Stimulated activated naive CD4-positive, alpha-beta T cell treated with Interleukin-2 at 50 U/mL for 16 hours (primary cell): ENCODE results near the gene YES1.
A peak's percentile ranks its signal among the peaks of the same experiment; 100 is the strongest.

Source experiments
- DNase-seq: peaks from one replicate; lab custom pipeline; 2025; lab: John Stamatoyannopoulos, UW

YES1 gene

DNA sequence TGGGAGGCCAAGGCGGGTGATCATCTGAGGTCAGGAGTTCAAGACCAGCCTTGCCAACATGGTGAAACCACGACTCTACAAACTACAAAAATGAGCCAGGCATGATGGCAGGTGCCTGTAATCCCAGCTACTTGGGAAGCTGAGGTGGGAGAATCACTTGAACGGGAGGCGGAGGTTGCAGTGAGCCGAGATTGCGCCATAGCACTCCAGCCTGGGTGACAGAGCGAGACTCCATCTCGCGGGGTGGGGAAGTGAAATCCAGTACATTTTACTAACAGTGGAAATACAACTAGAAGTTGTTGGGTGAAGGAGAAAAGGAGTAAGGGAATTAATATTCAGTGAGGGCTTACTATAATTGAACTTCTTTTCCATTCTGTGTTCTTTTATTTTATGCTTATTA, 86.4 kb downstream of the YES1 start:
- DNase-seq, result no peak

DNA sequence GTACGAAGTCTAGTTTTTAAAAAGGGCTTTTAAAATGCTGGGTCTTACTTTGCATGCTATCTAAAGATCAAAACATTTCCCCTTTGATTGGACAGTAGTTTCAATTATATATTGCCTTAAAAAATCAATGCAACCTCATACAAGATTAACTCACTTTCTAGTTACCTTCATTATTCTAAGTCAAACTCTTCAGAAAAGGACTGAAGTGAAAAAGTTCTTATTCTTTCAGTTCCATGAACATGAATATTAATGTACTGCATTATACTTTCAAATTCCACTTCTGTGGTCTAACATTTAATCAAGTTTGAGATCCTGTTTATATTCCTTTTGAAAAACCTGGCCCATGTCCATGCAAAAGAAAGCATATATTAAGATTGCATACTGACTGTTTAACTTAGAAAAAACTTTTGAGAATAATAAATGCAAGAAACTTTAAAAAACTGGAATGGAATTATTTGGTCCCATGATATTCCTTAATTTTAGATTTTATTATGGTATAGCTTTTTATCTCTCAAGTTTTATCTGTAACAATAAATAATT, 88.4 kb downstream of the YES1 start:
- DNase-seq, result no peak

GRCh38 chr18:717003-717402, 95.0 kb downstream of the YES1 start:
- DNase-seq, result no peak

GRCh38 chr18:715626-716025, 96.4 kb downstream of the YES1 start:
- no peak for DNase-seq

DNA sequence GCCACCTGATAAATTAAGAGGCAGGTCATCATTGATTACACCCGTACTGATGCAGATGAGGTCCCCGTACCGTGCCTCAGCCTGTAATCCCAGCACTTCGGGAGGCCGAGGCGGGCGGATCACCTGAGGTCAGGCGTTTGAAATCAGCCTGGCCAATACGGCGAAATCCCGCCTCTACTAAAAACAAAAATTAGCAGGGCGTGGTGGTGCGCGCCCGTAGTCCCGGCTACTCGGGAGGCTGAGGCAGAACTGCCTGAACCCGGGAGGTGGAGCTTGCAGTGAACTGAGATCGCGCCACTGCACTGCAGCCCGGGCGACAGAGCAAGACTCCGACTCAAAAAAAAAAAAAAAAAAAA, 98.9 kb downstream of the YES1 start:
- no peak for DNase-seq

- peak; percentile 74 for DNase-seq
Observed at GRCh38 chr18:712401-713134, 99.5 kb downstream of the YES1 start, which contains the start of gene ENOSF1. ENOSF1 (minus strand) TSS chr18:712630; CDS start chr18:712587, 43 bp downstream.

DNA sequence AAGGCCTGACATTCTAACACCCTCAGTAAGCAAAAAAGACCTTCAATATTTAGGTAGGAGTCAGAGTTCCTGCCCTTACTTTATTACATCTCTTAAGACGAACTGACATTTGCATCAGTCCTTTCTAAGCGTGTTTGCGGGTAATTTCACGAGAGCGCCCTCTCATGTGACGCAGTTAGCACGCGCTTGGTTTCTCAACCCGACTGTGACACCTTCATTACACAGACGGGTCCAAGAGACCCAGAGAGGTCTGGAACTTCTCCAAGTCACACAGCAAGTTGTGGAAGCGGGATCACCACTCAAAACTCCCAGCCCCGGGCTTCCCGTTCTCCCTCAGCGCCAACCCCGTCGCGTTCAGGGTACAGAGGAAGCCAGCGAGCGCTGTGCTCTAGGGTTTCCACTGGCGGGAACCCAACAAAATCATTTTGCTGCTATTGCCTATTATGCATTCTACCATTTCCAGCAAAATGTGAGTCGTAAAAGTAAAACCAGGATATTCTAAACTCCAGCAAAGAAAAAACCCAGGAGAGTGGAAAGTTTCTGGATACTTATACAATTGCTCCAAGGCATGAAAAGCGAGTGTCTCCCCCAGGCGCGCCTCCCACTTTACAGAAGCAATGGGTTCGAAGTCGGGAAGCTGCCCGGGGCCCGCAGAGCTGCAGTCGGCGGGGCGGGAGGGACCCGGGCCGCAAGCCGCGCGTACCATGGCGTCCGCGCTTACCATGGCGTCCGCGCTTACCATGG, 100.2 kb downstream of the YES1 start:
- peak; percentile 66 for DNase-seq

GRCh38 chr18:711310-711656, 100.8 kb downstream of the YES1 start:
- no peak for DNase-seq

- no peak for DNase-seq
Observed at GRCh38 chr18:710418-711300, 101.4 kb downstream of the YES1 start.

- no peak for DNase-seq
Observed at GRCh38 chr18:709771-710170, 102.3 kb downstream of the YES1 start.

GRCh38 chr18:708096-708495, 103.9 kb downstream of the YES1 start:
- no peak for DNase-seq

GRCh38 chr18:706405-706804, 105.6 kb downstream of the YES1 start:
- DNase-seq, result no peak

DNA sequence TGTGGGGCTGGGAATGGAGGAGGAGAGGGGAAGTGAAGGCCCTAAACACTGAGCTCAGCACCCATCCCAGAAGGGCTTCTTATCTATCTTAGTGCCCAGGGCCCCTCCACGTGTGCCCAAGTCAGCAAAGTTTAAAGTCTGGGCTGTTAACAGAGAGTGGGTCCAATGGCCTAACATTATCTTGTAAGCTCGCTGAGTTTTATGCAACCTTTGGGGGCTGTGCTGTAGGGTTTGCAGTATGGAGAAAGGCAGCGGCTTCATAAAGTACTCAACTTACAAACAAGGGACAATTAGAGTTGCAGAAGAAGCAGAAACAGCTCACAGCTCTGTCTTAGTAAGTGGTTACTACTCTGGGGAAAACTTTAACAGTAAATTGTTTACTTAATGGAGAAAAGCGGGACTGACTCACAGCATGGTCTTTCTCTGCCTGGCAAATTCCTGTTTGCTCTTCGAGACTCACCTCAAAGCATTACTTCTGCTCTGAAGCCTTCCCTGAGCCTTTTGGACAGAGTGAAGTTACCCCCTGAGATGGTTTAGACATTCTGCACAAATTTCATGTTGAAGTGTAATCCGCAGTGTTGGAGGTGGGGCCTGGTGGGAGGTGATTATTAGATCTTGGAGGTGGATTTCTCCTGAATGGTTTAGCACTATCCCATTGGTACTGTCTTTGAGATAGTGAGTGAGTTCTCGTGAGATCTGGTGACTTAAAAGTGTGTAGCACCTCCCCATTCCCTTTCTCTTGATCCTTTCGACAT, 108.7 kb downstream of the YES1 start:
- no peak for DNase-seq

- DNase-seq, result no peak
Observed at GRCh38 chr18:697800-698199, 114.2 kb downstream of the YES1 start.

DNA sequence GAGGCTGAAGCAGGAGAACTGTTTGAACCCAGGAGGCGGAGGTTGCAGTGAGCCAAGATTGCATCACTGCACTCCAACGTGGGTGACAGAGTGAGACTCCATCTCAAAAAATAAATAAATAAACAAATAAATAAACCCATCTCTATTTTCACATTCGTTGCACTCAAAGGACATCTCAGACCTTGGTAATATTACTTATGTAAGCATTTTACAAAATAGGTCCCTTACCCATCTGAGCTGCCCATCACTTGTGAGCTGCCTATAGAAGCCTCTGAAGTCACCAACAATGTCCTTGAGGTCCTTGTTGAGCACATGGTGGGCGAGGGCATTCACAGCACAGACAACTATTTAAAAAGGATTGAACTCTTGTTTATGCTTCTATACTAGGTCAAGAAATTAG, 115.0 kb downstream of the YES1 start:
- DNase-seq, result no peak

DNA sequence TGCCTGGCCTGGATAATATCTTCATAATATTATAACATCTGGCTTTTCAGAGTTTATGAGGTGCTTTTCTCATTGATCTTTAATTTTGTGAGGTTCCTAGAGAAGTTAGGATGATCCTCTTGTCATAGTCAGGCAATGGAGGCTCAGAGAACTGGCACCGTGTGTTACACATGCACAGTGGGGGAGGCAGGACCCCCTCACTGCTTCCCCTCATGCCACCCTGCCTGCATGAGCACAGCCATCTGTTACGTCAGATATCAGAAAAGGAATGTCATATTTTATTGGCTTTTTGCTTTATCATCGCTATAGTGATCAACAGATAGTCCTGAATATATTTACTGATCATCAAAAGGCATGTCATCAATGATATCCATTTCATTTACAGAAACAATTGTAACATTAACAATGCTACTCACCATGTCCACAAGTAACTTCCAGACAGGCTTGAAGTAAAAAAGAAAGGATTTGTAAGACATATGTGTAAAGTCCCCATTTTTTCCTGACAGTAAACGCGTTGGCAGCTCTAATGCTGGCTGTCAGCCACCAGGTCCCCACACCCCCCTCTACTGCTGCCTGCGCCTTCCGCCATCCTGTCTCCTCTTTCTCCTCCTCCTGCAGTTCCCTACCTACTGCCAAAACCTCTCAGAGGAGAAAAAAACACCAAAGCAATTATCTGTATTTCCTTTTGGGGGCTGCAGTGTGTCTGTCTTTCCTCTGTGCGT, 118.4 kb downstream of the YES1 start:
- DNase-seq, result no peak

- no peak for DNase-seq
Observed at GRCh38 chr18:692824-693223, 119.2 kb downstream of the YES1 start.

DNA sequence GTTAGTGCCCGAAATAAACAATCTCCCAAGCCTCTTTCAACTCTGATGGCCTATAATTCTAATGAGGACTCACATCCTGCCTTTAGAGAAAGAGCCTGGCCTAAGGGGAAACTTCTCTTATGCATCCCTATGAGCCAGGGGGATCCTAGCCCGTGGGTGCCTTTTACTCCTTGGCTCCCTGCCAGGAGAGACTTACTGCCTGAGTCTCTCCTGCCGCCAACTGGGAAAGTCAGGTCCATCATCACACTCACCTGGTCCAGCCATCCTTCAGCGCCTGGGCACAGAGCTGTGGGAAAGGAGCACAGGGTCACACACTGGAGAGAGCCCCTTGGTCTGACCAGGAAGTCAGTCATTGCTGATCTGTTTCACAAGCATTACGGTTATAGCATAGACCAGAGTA, 123.7 kb downstream of the YES1 start:
- no peak for DNase-seq

DNA sequence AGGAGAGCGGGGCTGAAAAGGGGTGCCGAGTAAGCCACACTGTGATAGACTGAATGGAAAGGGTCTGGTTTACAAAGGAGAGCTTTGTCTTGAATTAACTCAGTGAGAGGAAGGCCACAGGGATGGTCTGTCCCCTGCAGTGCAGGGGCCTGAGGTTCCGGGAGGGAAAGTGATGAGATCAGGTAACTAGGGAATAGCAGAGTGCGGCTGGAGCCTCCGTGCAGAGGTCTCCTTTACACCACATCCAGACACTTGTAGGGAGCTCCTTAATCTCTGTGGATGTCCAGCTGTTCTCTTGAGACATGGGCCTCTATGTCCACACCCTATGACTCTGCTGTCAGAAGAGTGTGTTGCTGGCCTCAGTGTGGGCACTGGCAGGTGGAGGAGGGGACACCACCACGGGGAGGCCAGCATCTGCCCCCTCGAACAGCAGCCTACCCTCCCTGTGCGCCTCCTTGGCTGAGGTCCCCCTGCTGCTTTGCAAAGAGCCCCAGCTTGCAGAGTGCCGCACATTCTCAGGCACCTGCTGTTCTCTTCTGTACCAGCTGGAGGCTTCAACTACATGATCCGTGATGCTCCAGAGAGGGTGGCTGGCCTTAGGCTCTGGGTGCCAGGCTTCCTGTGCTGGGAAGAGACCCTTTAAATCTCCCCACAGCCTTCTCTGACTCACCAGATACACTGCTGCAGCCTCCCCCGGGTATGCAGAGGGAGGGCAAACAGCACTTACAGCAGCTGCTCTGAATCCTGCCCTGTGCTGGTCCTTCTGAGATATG, 125.5 kb downstream of the YES1 start:
- no peak for DNase-seq

DNA sequence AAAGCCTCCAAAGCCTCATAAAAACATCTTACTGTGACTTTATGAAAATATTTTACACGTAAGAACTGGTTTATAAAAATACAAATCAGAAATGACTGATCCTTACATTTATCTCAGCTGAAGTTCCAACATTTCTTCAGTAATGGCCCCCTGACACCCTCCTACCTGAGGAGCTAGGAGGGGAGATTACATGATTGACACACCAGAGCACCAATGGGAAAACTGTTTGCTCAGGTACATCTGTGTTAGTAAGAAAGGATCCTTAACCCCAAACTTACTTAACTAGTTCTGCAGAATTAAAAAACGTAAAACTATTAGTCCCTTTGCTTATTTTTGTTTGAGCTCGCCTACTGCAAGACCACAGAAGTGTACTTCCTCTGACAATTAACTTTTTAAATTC, 126.6 kb downstream of the YES1 start:
- no peak for DNase-seq
